ENCODE data around the gene SERPINB10. TPM values are rescaled to one million over a fixed set of nuclear protein-coding genes. Genes with fewer than 3 reads are reported as not detected.

SERPINB10 gene
- total and polyA plus RNA-seq, 12 donors = 0.06 TPM; not detected in 11

- Histone ChIP-seq H3K4me1 (replicated peaks in 1 of 2) (no peaks in the 10 kb centered on the region), H3K27ac (no peak overlapping the region), H3K36me3 (replicated peaks in 1 of 2) (no peaks in the 10 kb centered on the region), H3K27me3 (peaks cover 17% of the 10 kb centered on the region), H3K4me3 (no peak overlapping the region), H3K9me3 (replicated peaks in 1 of 3) (no peaks in the 10 kb centered on the region)
- no peak for DNase-seq
- 55 to 66% (median 59%) methylated on average over 4 of the region's 4 CpGs for WGBS, 4 donors
- intact Hi-C loops (cut with DNase I) = no loop called here
- TF ChIP-seq, protein P1, sequence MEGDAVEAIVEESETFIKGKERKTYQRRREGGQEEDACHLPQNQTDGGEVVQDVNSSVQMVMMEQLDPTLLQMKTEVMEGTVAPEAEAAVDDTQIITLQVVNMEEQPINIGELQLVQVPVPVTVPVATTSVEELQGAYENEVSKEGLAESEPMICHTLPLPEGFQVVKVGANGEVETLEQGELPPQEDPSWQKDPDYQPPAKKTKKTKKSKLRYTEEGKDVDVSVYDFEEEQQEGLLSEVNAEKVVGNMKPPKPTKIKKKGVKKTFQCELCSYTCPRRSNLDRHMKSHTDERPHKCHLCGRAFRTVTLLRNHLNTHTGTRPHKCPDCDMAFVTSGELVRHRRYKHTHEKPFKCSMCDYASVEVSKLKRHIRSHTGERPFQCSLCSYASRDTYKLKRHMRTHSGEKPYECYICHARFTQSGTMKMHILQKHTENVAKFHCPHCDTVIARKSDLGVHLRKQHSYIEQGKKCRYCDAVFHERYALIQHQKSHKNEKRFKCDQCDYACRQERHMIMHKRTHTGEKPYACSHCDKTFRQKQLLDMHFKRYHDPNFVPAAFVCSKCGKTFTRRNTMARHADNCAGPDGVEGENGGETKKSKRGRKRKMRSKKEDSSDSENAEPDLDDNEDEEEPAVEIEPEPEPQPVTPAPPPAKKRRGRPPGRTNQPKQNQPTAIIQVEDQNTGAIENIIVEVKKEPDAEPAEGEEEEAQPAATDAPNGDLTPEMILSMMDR (IDR thresholded peaks at IDR 0.05) = no peak
- no peak for TF ChIP-seq POLR2A (IDR thresholded peaks at IDR 0.05)
Measured at GRCh38 chr18:63956755-63957154, 49.0 kb downstream of the SERPINB10 start.

- Histone ChIP-seq H3K4me3 (no peak overlapping the region), H3K36me3 (replicated peaks in 1 of 2) (no peaks in the 10 kb centered on the region), H3K27me3 (peaks cover 8% of the 10 kb centered on the region), H3K9me3 (replicated peaks in 1 of 3) (no peaks in the 10 kb centered on the region), H3K4me1 (replicated peaks in 1 of 2) (no peaks in the 10 kb centered on the region), H3K27ac (no peak overlapping the region)
- intact Hi-C loops (cut with DNase I) = no loop called here
- DNase-seq = no peak
- TF ChIP-seq POLR2A (IDR thresholded peaks at IDR 0.05) = no peak
- TF ChIP-seq, protein P1 (IDR thresholded peaks at IDR 0.05) = no peak
- WGBS, 4 donors = 50 to 69% (median 62%) methylated on average over 1 of the region's 1 CpG
Measured at GRCh38 chr18:63960891-63961290, 53.1 kb downstream of the SERPINB10 start.

DNA sequence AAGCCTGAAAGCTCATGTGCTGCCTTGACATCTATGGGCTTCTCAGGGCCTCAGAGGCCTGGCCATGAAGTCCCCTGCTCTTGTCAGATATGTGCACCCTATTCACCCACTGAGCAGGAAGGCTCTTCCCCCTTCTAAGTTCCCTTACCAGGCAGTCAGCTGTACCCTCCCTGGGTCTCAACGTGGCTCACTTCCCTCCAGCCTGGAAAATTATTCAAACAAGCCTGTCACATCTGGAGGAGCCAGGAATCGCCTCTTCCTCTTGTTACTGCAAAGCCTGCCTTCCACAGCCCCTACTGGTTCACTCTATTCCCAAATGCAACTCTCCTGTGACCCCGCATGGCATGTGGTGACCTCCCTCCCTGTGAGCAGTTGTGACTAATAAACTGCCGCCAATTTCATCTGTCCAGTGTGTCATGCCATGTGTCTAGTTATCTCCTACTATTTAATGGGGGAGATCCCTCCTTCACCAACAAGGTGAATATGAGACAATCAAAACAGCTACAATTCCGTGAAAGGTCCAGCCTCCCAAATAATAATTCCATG is 53.8 kb downstream of the SERPINB10 start:
- no peak for DNase-seq
- intact Hi-C loops (cut with DNase I) = no loop called here
- Histone ChIP-seq H3K27me3 (peaks cover 2% of the 10 kb centered on the region), H3K27ac (no peak overlapping the region), H3K9me3 (replicated peaks in 1 of 3) (no peaks in the 10 kb centered on the region), H3K4me1 (replicated peaks in 1 of 2) (no peaks in the 10 kb centered on the region), H3K4me3 (no peak overlapping the region), H3K36me3 (replicated peaks in 1 of 2) (no peaks in the 10 kb centered on the region)
- 56 to 59% (median 57%) methylated on average over 5 of the region's 5 CpGs for WGBS, 4 donors
- no peak for TF ChIP-seq POLR2A (IDR thresholded peaks at IDR 0.05)
- TF ChIP-seq, protein P1 (IDR thresholded peaks at IDR 0.05) = no peak

GRCh38 chr18:63962137-63962536 is 54.4 kb downstream of the SERPINB10 start:
- intact Hi-C loops (cut with DNase I) = no loop called here
- WGBS, 4 donors = 27 to 48% (median 35%) methylated on average over 1 of the region's 1 CpG
- Histone ChIP-seq H3K9me3 (replicated peaks in 1 of 3) (no peaks in the 10 kb centered on the region), H3K27me3 (no peaks in the 10 kb centered on the region), H3K27ac (no peak overlapping the region), H3K4me3 (no peak overlapping the region), H3K36me3 (replicated peaks in 1 of 2) (no peaks in the 10 kb centered on the region), H3K4me1 (replicated peaks in 1 of 2) (no peaks in the 10 kb centered on the region)
- DNase-seq = no peak
- TF ChIP-seq POLR2A (IDR thresholded peaks at IDR 0.05) = no peak
- TF ChIP-seq, protein P1 (IDR thresholded peaks at IDR 0.05) = no peak

All from adrenal gland (tissue), 12 donors.